DMS 273 treated with DMSO at 0.1 percent for 48 hours (cell line): ENCODE data around the gene NRDC.
"Not testable (repeated sequence)": the region's sequence is repeated elsewhere in the genome, so short reads cannot be mapped to it uniquely, and the experiment has no call there.

Experiments used
- DNase-seq: peaks from one replicate; lab custom pipeline; 2025; lab: John Stamatoyannopoulos, UW

Gene NRDC

GRCh38 chr1:51897699-51898031, 19.1 kb upstream of the NRDC start:
- no peak for DNase-seq

- not testable (repeated sequence) for DNase-seq
These were observed 16.2 kb upstream of the NRDC start for GRCh38 chr1:51894748-51895147.

- no peak for DNase-seq
These were observed 265 bp downstream of the NRDC start for GRCh38 chr1:51878308-51878615.

- no peak for DNase-seq
These were observed 856 bp downstream of the NRDC start for GRCh38 chr1:51877434-51878307.

GRCh38 chr1:51875836-51876235, 2.7 kb downstream of the NRDC start:
- DNase-seq, result no peak

DNA sequence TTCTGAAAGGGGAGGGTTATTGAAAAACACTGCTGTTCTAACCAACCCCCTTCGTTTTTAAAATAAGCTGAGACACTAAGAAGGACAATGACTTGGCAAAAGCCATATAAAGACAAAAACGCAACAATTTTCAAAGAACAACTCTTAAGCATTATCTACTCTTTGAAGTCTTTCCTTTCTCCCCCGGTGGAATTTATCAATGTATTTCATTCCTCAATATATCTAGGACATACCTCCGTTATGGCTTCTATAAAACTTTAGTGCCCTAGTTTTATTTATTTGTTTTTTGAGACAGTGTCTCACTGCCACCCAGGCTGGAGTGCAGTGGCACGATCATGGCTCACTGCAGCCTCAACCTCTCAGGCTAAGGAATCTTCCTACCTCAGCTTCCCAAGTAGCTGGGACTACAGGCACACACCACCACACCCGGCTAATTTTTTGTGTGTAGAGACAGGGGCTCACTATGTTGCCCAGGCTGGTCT, 3.2 kb downstream of the NRDC start:
- no peak for DNase-seq

GRCh38 chr1:51873270-51873669, 5.3 kb downstream of the NRDC start:
- DNase-seq, result not testable (repeated sequence)

GRCh38 chr1:51871351-51871975, 7.1 kb downstream of the NRDC start:
- DNase-seq, result no peak

DNA sequence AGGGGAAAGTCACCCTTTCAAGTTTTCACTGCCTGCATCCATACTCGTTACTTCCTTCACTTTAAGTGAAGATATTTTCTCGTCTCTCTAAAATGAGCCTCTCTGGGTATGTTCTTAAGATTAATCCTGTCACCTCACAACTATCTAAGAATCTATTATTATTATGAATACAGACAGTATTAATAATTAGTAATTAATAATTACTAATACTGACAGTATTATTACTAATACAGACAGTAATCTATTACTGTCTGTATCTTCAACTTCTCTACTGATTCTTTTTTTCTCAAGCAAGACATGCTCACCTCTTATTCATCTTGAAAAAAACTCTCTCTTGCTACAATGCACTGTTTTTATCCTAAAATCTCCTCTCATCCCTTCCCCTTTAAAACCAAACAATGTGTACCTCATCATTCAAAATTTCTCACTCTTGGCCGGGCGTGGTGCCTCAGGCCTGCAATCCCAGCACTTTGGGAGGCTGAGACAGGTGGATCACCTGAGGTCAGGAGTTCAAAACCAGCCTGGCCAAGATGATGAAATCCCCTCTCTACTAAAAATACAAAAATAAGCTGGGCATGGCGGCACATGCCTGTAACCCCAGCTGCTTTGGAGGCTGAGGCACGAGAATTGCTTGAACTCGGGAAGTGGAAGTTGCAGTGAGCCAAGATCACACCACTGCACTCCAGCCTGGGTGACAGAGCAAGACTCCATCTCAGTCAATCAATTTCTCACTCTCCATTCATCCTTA, 7.8 kb downstream of the NRDC start:
- DNase-seq, result no peak

DNA sequence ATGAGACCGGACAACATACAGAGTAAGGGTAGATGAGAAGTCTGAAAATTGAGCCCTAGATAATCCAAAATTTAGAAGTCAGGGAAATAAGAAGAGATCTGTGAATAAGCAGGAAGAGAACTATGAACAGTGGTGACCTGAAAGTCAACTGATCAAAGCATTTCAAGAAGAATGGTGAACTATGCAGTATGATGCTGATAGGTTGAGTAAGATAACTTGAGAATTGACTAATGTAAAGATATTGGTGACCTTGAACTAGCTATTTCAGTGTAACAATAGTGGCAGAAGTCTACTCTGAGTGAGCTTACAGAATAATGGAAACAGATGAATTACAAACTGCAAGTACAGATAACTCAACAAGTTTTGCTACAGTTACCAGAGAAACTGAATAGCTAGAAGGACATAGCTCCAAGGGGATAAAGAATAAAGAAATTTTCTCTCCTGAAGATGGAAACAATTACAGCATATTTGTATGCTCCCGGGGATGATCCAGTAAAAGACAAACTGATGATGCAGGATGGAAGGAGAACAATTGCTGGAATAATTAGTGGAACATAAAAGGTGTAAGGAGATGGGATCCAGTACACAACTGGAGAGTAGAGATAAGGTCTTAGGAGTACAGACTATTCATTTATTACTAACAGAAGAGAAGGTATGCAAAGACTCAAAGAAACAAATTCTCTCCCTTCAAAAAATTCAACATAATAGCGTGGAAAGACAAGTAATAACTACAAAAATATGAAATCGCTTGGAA, 10.9 kb downstream of the NRDC start:
- DNase-seq, result no peak

DNA sequence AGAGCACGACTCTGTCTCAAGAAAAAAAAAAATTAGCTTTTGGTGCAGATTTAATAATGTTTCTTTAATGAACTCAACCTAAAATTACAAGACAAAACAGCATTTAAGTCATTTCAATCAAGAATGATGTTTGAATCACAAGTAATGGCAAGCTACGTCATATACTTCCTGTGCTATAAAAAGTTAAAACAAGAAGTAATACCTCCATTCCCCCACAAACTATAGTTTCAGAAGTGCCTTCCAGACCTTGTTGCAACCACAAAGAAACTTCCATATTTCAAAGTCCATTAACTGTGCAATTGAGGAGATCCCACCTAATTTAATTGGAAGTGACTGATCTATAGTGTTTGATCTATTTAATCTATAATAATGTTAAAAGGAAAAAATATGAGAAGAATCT, 15.1 kb downstream of the NRDC start:
- DNase-seq, result no peak

- DNase-seq, result no peak
These were observed 16.9 kb downstream of the NRDC start for GRCh38 chr1:51861669-51862068.

GRCh38 chr1:51859735-51860134, 18.8 kb downstream of the NRDC start:
- DNase-seq, result no peak

DNA sequence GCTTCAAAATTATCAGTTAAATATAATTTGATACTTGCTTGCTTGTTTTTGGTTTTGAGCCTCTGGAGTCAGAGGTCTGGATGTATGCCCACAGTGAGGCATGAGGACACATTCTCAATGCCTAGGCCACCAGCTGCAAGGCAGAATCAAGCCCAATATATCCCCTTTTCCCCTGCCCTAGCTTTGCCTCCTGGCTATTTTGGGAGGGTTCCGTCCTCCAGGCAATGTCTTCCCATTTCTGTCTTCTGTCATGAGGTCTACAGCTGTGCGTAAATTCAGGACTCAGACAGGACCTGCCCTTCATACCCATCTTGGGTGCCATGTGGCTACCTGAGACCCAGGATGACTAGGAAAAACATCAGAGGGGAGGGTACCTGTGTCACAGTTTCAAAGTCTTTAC, 19.2 kb downstream of the NRDC start:
- DNase-seq, result no peak

- no peak for DNase-seq
These were observed 19.6 kb downstream of the NRDC start for GRCh38 chr1:51858892-51859291.

DNA sequence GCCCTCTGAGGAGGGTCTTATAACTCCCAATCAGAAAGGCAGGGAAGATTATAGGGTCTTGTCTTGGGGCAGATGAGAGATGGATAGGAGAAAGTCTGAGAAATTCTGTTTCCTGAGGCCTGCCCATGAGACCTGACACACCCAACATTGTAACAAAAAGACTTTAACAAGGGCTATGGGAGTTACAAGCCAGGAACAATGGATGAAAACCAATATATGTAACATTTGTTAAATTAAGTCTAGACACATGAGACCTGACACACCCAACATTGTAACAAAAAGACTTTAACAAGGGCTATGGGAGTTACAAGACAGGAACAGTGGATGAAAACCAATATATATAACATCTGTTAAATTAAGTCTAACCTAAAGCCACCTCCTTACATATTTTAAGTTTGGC, 21.8 kb downstream of the NRDC start:
- no peak for DNase-seq

GRCh38 chr1:51855624-51856023, 22.9 kb downstream of the NRDC start:
- DNase-seq, result no peak

GRCh38 chr1:51853360-51853759, 25.2 kb downstream of the NRDC start:
- DNase-seq, result no peak

DNA sequence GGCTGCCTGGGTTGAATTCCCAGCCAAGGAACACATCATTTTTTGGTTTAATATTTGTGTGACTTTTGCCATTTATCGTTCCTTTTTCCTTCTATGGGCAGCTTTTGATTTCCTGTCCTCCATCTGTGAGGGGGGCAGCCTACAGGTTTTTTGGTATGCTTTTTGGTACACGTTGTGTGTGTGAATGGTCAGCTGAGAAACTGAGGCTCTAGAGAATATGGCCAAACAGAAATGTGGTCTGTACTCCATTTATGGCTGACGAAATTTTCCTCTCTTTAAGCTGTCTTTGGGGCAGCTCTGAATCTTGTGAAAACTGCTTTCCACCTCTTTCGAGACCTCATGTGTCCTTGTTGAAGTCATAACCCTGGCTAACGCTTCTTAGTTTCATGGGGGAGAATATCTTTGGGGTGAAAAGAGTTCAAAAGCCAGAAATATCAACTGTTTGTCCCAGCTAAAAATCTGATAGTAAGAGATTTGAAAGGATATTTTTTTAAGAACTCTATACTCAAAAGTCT, 26.6 kb downstream of the NRDC start:
- no peak for DNase-seq

GRCh38 chr1:51850420-51851223, 27.9 kb downstream of the NRDC start:
- DNase-seq, result peak; percentile 90

- DNase-seq, result no peak
These were observed 31.1 kb downstream of the NRDC start for GRCh38 chr1:51847294-51847920.
